ENCODE measurements around the gene CBX4.

Gene CBX4

GRCh38 chr17:79861413-79862216, 22.4 kb upstream of the CBX4 start:
- H2AFZ ChIP-seq (ENCODE audit: low read depth, low read length, severe bottlenecking) = no peak overlapping the region
- no peaks in the 10 kb centered on the region for H4K20me1 ChIP-seq (ENCODE audit: low read depth, low read length)
- H3K27ac ChIP-seq (ENCODE audit: low read depth, low read length) = no peak overlapping the region
- H3K9ac ChIP-seq (ENCODE audit: low read length) = no peak overlapping the region
- no peaks in the 10 kb centered on the region for H3K27me3 ChIP-seq (ENCODE audit: low read length)
- no peak for TF ChIP-seq CTCF (IDR thresholded peaks at IDR 0.05; ENCODE audit: insufficient read depth, low read length, poor library complexity, severe bottlenecking)
- no peak for TF ChIP-seq EZH2phosphoT487 (conservative IDR thresholded peaks at IDR 0.05; ENCODE audit: low read length)
- H3K4me2 ChIP-seq (ENCODE audit: low read depth, low read length, poor library complexity, severe bottlenecking) = no peak overlapping the region
- no peaks in the 10 kb centered on the region for H3K79me2 ChIP-seq (ENCODE audit: insufficient read depth, low read length)
- no peaks in the 10 kb centered on the region for H3F3A ChIP-seq (ENCODE audit: insufficient read depth)
- no peaks in the 10 kb centered on the region for H3K36me3 ChIP-seq (ENCODE audit: low read length)
- no peaks in the 10 kb centered on the region for H3K9me2 ChIP-seq (replicated peaks; ENCODE audit: insufficient read depth, low read length)
- H3K4me3 ChIP-seq (ENCODE audit: insufficient read depth, low read length, poor library complexity, severe bottlenecking) = no peak overlapping the region
- no peaks in the 10 kb centered on the region for H3K9me3 ChIP-seq (ENCODE audit: insufficient read depth, low read length)

GRCh38 chr17:79859676-79860615, 20.7 kb upstream of the CBX4 start:
- Histone ChIP-seq H4K20me1 (ENCODE audit: low read depth, low read length) (no peaks in the 10 kb centered on the region), H3K79me2 (ENCODE audit: insufficient read depth, low read length) (no peaks in the 10 kb centered on the region), H3K27me3 (ENCODE audit: low read length) (no peaks in the 10 kb centered on the region), H3K27ac (ENCODE audit: low read depth, low read length) (no peak overlapping the region), H3K9ac (ENCODE audit: low read length) (no peak overlapping the region), H3F3A (ENCODE audit: insufficient read depth) (no peaks in the 10 kb centered on the region), H2AFZ (ENCODE audit: low read depth, low read length, severe bottlenecking) (no peak overlapping the region), H3K9me3 (ENCODE audit: insufficient read depth, low read length) (no peaks in the 10 kb centered on the region), H3K4me3 (ENCODE audit: insufficient read depth, low read length, poor library complexity, severe bottlenecking) (no peak overlapping the region), H3K9me2 (replicated peaks; ENCODE audit: insufficient read depth, low read length) (no peaks in the 10 kb centered on the region), H3K36me3 (ENCODE audit: low read length) (no peaks in the 10 kb centered on the region), H3K4me2 (ENCODE audit: low read depth, low read length, poor library complexity, severe bottlenecking) (no peak overlapping the region)
- no peak for TF ChIP-seq EZH2phosphoT487 (conservative IDR thresholded peaks at IDR 0.05; ENCODE audit: low read length)
- no peak for TF ChIP-seq CTCF (IDR thresholded peaks at IDR 0.05; ENCODE audit: insufficient read depth, low read length, poor library complexity, severe bottlenecking)

GRCh38 chr17:79857095-79857494, 17.9 kb upstream of the CBX4 start:
- no peak for TF ChIP-seq CTCF (IDR thresholded peaks at IDR 0.05; ENCODE audit: insufficient read depth, low read length, poor library complexity, severe bottlenecking)
- no peak for TF ChIP-seq EZH2phosphoT487 (conservative IDR thresholded peaks at IDR 0.05; ENCODE audit: low read length)
- H2AFZ ChIP-seq (ENCODE audit: low read depth, low read length, severe bottlenecking) = no peak overlapping the region

More at GRCh38 chr17:79857095-79857494, 17.9 kb upstream of the CBX4 start:
- no peaks in the 10 kb centered on the region for H3K9me2 ChIP-seq (replicated peaks; ENCODE audit: insufficient read depth, low read length)
- no peaks in the 10 kb centered on the region for H4K20me1 ChIP-seq (ENCODE audit: low read depth, low read length)
- H3K27ac ChIP-seq (ENCODE audit: low read depth, low read length) = no peak overlapping the region
- no peaks in the 10 kb centered on the region for H3F3A ChIP-seq (ENCODE audit: insufficient read depth)
- H3K36me3 ChIP-seq (ENCODE audit: low read length) = no peaks in the 10 kb centered on the region
- no peaks in the 10 kb centered on the region for H3K79me2 ChIP-seq (ENCODE audit: insufficient read depth, low read length)
- H3K9ac ChIP-seq (ENCODE audit: low read length) = no peak overlapping the region
- H3K4me2 ChIP-seq (ENCODE audit: low read depth, low read length, poor library complexity, severe bottlenecking) = no peak overlapping the region
- H3K4me3 ChIP-seq (ENCODE audit: insufficient read depth, low read length, poor library complexity, severe bottlenecking) = no peak overlapping the region
- no peaks in the 10 kb centered on the region for H3K27me3 ChIP-seq (ENCODE audit: low read length)
- no peaks in the 10 kb centered on the region for H3K9me3 ChIP-seq (ENCODE audit: insufficient read depth, low read length)

Measured in SU-DHL-6 (cell line).